GM13977 (cell line): ENCODE data around the gene RASAL2.

Experiments
- DNase-seq: peaks from one replicate; pipeline ENCODE4 v3.0.0; 2012; ENCODE audit warnings: low spot score
- CTCF ChIP-seq: IDR thresholded peaks from 2 replicates; pipeline ENCODE4 v1.5.1; 2012; ENCODE audit warnings: mild to moderate bottlenecking, control low read depth; ENCODE audit not compliant: insufficient read depth; ENCODE audit errors: extremely low read depth, missing control alignments
- in situ Hi-C: fragments of 300-500 bp; cut with MboI; formaldehyde crosslinking; loops from one replicate; pipeline ENCODE4 v1.12.0; 2022; ENCODE audit warnings: low sequenced_read_pairs, low pct_unique_long_range_greater_than_20kb, mixed read lengths, inconsistent platforms; ENCODE audit not compliant: unreplicated experiment

The RASAL2 gene

GRCh38 chr1:178516110-178516509, 422.2 kb downstream of the RASAL2 start:
- DNase-seq: no peak
- in situ Hi-C loops: loop anchor here (25.0 kb wide), 1 partner anchor 179 kb away; no protein-coding TSS in a partner anchor
- TF ChIP-seq CTCF: no peak

GRCh38 chr1:178518894-178519293, 425.0 kb downstream of the RASAL2 start:
- no peak for TF ChIP-seq CTCF
- in situ Hi-C loops: loop anchor here (25.0 kb wide), 1 partner anchor 182 kb away; no protein-coding TSS in a partner anchor
- no peak for DNase-seq

GRCh38 chr1:178520803-178521202, 426.9 kb downstream of the RASAL2 start:
- no peak for TF ChIP-seq CTCF
- in situ Hi-C loops: loop anchor here (25.0 kb wide), 1 partner anchor 184 kb away; no protein-coding TSS in a partner anchor
- DNase-seq: no peak

GRCh38 chr1:178521241-178521640, 427.3 kb downstream of the RASAL2 start:
- no peak for DNase-seq
- in situ Hi-C loops: loop anchor here (25.0 kb wide), 1 partner anchor 184 kb away; no protein-coding TSS in a partner anchor
- TF ChIP-seq CTCF: no peak

- in situ Hi-C loops: loop anchor here (5.0 to 25.0 kb wide), 2 partner anchors 480 to 835 kb away; partner anchors contain the start of gene AXDND1
- no peak for DNase-seq
- no peak for TF ChIP-seq CTCF
Measured at GRCh38 chr1:178527117-178527516, 433.2 kb downstream of the RASAL2 start.

GRCh38 chr1:178528228-178528952, 434.5 kb downstream of the RASAL2 start:
- in situ Hi-C loops: loop anchor here (5.0 to 25.0 kb wide), 2 partner anchors 479 to 834 kb away; partner anchors contain the start of gene AXDND1
- no peak for TF ChIP-seq CTCF
- no peak for DNase-seq
